Aorta (tissue), 5 donors: Measurements from ENCODE around the gene SHKBP1. TPM values are rescaled to one million over a fixed set of nuclear protein-coding genes. Genes with fewer than 3 reads are reported as not detected.

Experiments
- ATAC-seq: fragments of 200-7000 bp; cut with Tn5 transposase; one replicate; pipeline ENCODE4 v1.9.1; 2022; ENCODE audit warnings: moderate library complexity; ENCODE audit not compliant: low FRiP score
- DNase-seq, 2 donors: peaks; one replicate each; pipeline ENCODE4 v3.0.0-alpha.2; 2020
- H3K27ac ChIP-seq, 2 donors: one replicate each; pipeline ENCODE4 v1.5.1; 2013; ENCODE audit warnings: low read length in 2 of 2, mild to moderate bottlenecking in 2 of 2, moderate library complexity in 2 of 2, control low read depth in 1 of 2, inconsistent platforms in 1 of 2, low read depth in 1 of 2
- H3K27me3 ChIP-seq, 2 donors: one replicate each; pipeline ENCODE4 v1.6.1; 2013; ENCODE audit warnings: control low read depth in 1 of 2, low read length in 1 of 2, mild to moderate bottlenecking in 1 of 2, moderate library complexity in 1 of 2; ENCODE audit not compliant: insufficient read depth in 2 of 2, control insufficient read depth in 1 of 2
- H3K36me3 ChIP-seq, 2 donors: one replicate each; pipeline ENCODE4 v1.6.1; 2013; ENCODE audit warnings: control low read depth in 1 of 2, low read length in 1 of 2, mild to moderate bottlenecking in 1 of 2; ENCODE audit not compliant: insufficient read depth in 2 of 2, control insufficient read depth in 1 of 2
- H3K4me1 ChIP-seq, 2 donors: one replicate each; pipeline ENCODE4 v1.6.1; 2013; ENCODE audit warnings: low read length in 2 of 2, control low read depth in 1 of 2, mild to moderate bottlenecking in 1 of 2, moderate library complexity in 1 of 2; ENCODE audit not compliant: insufficient read depth in 2 of 2, control insufficient read depth in 1 of 2
- H3K4me3 ChIP-seq, 2 donors: one replicate each; pipeline ENCODE4 v1.5.1; 2013; ENCODE audit warnings: low read length in 2 of 2, control low read depth in 1 of 2, mild to moderate bottlenecking in 1 of 2
- H3K9me3 ChIP-seq: one replicate; pipeline ENCODE4 v1.6.1; 2013; ENCODE audit warnings: mild to moderate bottlenecking, low read length; ENCODE audit not compliant: control insufficient read depth
- WGBS, 2 donors: extraction: QIAGEN DNeasy Blood & Tissue Kit; methylation state at CpG; one replicate each; pipeline ENCODE4 v1.1.7; 2013; 5-methylcytosine and 5-hydroxymethylcytosine counted together
- intact Hi-C, 2 donors: fragments of 100-400 bp; cut with DNase I; formaldehyde crosslinking; loops; one replicate each; pipeline versions ENCODE4 v1.14.2 to v1.15.0; 2022
- long read RNA-seq, 2 donors: library from polyadenylated mRNA; unstranded; transcript quantifications; one replicate each; pipeline ENCODE4 v2.0.0, GENCODE V29; 2020 to 2021
- polyA plus RNA-seq, 2 donors: library from polyadenylated mRNA; stranded (reverse); fragments of 200-250 nt; gene quantifications; one replicate each; pipeline ENCODE4 v1.2.3, GENCODE V29; 2013
- total RNA-seq, 2 donors: library from RNA; stranded (reverse); fragmentation: NEBNext Ultra II Directional; extraction: Animal tissue kit (Norgen Biotek cat#: 25700); gene quantifications; one replicate each; pipeline ENCODE4 v1.2.1, GENCODE V29; 2021
- donor health status: healthy with polysubstance abuse.
- donor health status: Bipolar disorder and iron deficiency.
- donor health status: DM: no; HTN: no; CAD: no.
- donor health status: DM: no; HTN: no; CAD: no.
- donor health status: DM: yes; HTN: yes; CAD: no.

Gene SHKBP1
- 10 to 100 TPM; 54.0 to 75.3 TPM for total RNA-seq
- 100 to 1,000 TPM in 1 of 2 donors, 10 to 100 TPM in 1; 29.4 to 150 TPM for polyA plus RNA-seq
- long read RNA-seq, donor 1, transcript SHKBP1-201 (18 exons, 2,363 nt): major isoform, 274 of 373 reads
- long read RNA-seq, donor 1, partial matches to known transcripts: 27 of 373 reads
- long read RNA-seq, donor 1, other reads (novel, unspliced or antisense): 70 of 373 reads
- long read RNA-seq, donor 2, transcript SHKBP1-201 (18 exons, 2,363 nt): major isoform, 40 of 67 reads
- long read RNA-seq, donor 2, partial matches to known transcripts: 9 of 67 reads
- long read RNA-seq, donor 2, other reads (novel, unspliced or antisense): 18 of 67 reads

DNA sequence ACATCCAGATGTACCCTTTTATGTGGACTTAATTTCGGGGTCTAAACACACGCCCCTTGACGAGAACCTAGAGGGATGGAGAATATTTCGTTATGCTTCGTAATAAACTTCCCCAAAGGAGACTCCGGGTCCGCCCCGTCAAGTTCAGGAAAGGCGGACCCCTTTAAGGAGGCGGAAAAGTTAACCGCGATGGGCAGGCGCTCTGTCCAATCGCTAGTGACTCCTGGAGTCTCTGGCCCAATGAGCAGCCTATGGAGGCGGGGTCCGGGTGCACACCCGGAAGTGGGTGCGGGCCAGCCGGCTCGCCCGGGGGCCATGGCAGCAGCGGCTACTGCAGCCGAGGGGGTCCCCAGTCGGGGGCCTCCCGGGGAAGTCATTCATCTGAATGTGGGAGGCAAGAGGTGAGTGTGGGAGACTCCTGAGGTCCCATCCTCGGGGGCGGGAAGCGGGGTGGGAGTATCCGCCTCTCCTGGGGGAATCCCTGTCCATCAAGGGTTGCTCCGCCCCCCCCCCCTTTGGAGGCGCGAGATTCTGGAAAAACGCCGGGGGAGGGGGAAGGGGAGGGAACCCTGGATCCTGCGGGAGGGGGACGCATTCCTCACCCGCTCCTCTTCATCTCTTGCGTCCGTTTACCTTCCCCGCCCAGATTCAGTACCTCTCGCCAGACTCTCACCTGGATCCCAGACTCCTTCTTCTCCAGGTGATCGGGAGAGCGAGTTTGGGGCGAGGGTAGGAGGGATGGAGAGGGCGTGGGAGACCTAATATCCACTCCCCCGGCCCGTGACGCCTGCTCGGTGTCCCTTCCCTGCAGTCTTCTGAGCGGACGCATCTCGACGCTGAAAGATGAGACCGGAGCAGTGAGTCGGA is at the start of gene SHKBP1:
TSS of gene SHKBP1 (plus strand) at position 289 of the 867 bp plus-strand sequence. CDS start at position 316, 27 bp downstream.
- H3K4me1 ChIP-seq: no peaks in the 10 kb centered on the region
- no peak within 1 kb of the TSS for H3K27ac ChIP-seq
- H3K9me3 ChIP-seq: no peaks in the 10 kb centered on the region
- intact Hi-C loops: loop anchor here in 1 of 2 donors (5.0 kb wide), 2 partner anchors 35 to 50 kb away; no protein-coding TSS in a partner anchor
- peak within 1 kb of the TSS; percentile 65 to 93 for H3K4me3 ChIP-seq
- WGBS, 2 donors: 1 to 2% methylated on average over 44 to 53 of the region's 55 CpGs
- H3K27me3 ChIP-seq: no peaks in the 10 kb centered on the region
- DNase-seq: peak; percentile 97 to 98
- peak; percentile 95 for ATAC-seq
- peaks cover 0 to 3% of the 10 kb centered on the region in 2 donors for H3K36me3 ChIP-seq

GRCh38 chr19:40528078-40528477 is 48.6 kb upstream of the SHKBP1 start:
- H3K4me1 ChIP-seq: no peaks in the 10 kb centered on the region
- no peak overlapping the region for H3K27ac ChIP-seq
- no peak for DNase-seq
- 61 to 64% methylated on average over 6 of the region's 6 CpGs for WGBS, 2 donors
- H3K9me3 ChIP-seq: no peaks in the 10 kb centered on the region
- H3K4me3 ChIP-seq: no peak overlapping the region
- no peaks in the 10 kb centered on the region for H3K27me3 ChIP-seq
- no peaks in the 10 kb centered on the region for H3K36me3 ChIP-seq
- intact Hi-C loops: loop anchor here (2.0 to 10.0 kb wide), 4 partner anchors 49 to 107 kb away; partner anchors contain the start of gene SHKBP1 (in 1 of the 2)
- no peak for ATAC-seq

DNA sequence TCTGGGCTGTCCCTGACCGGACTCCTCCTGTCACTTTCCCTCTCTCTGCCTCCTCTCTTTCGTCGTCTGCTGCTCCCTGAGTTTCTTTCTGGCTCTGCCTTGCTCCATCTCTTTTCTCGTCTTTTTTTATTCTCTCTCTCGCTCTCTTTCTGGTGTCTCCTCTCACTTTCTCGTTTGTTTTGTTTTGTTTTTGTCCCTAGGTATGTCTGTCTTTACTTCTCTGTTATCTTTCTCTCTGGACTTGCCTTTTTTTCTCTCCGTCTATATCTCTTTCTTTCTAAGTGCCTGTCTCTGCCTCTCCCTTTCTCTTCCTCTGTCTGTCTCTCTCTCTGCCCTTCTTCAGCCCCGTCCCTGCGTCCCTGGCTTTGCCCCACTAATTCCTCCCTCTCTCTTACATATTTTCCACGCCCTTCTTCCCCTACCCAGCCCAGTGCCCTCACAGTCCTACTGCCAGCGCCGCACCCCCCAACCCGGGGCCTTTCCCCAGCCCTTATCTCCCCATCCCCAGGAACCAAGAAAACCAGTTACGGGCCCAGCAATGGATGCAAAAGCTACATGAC is 48.1 kb upstream of the SHKBP1 start:
- Histone ChIP-seq H3K4me1 (no peaks in the 10 kb centered on the region), H3K9me3 (no peaks in the 10 kb centered on the region), H3K36me3 (no peaks in the 10 kb centered on the region), H3K27me3 (no peaks in the 10 kb centered on the region), H3K27ac (no peak overlapping the region), H3K4me3 (no peak overlapping the region)
- intact Hi-C loops: loop anchor here (2.0 to 10.0 kb wide), 4 partner anchors 49 to 106 kb away; partner anchors contain the start of gene SHKBP1 (in 1 of the 2)
- no peak for DNase-seq
- 68 to 69% methylated on average over 14 of the region's 14 CpGs for WGBS, 2 donors
- ATAC-seq: no peak

- peaks cover 1% of the 10 kb centered on the region for H3K9me3 ChIP-seq
- peak overlapping the region; percentile 37 to 42 for H3K4me3 ChIP-seq
- 3% methylated on average over 50 to 54 of the region's 54 CpGs for WGBS, 2 donors
- DNase-seq (peak; percentile 88 to 96), ATAC-seq (peak; percentile 95)
- no peaks in the 10 kb centered on the region for H3K4me1 ChIP-seq
- intact Hi-C loops: loop anchor here (2.0 to 10.0 kb wide), 4 partner anchors 48 to 105 kb away; partner anchors contain the start of gene SHKBP1 (in 1 of the 2)
- no peaks in the 10 kb centered on the region for H3K27me3 ChIP-seq
- H3K27ac ChIP-seq: no peak overlapping the region
- H3K36me3 ChIP-seq: no peaks in the 10 kb centered on the region
Measured at GRCh38 chr19:40529093-40529954, 47.3 kb upstream of the SHKBP1 start.

DNA sequence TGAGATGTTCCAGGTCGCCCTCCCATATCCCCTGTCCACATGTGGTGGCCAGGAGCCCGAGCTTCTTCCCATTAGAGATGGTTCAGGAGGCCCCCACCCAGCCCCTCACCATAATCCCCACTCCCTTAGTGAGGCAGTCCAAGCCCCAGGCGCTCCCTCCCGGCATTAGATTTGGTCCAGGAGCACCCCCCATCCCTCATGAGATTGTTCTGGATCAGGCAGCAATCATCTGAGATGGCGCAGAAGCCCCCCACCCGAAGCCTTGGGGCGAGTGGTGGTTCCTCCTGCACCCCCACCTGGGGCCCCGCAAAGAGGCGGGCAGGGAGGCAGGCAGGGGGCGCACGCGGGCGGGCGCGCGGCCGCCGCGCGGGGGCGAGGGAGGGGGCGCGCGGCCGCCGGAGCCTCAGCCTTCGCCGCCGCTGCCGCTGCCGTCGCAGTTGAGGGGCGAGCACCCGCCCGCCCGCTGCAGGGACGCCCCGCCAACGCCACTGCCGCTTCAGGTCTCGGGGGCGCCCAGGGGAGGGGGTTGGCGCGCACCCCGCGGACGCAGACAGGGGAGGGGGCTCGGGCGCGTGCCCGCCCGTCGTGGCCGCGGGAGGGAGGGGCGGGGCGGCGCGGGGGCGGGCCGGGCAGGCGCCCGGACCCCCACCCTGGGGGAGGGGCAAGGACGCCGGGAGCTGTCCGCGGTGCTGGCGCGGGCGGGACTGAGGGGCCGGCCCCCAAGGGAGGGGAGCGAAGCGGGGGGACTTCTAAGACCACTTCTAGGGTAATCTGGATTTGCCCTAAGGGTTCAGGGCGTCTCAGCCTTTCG is 46.4 kb upstream of the SHKBP1 start:
- ATAC-seq: no peak

DNA sequence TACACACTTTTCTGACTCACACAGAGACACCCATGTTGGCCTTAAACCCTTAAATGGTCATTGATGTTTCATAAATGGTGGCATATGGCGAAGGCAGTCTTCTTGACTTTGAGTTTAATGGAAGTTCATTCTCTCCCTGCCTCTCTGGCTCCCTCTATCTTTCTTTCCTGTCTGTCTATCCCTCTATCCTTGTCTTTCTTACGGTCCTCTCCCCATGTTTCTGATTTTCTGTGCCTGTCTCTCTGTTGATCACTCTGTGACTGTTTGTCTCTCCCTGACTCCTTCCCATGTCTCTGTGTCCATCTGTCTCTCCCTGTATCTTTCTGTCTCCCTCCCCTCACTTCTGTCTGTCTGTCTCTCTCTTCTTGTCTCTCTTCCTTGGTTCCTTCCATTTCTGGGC is 43.2 kb upstream of the SHKBP1 start:
- Histone ChIP-seq H3K4me3 (no peak overlapping the region), H3K4me1 (no peaks in the 10 kb centered on the region), H3K27me3 (no peaks in the 10 kb centered on the region), H3K27ac (no peak overlapping the region), H3K36me3 (no peaks in the 10 kb centered on the region), H3K9me3 (peaks cover 1% of the 10 kb centered on the region)
- intact Hi-C loops: loop anchor here in 1 of 2 donors (5.0 kb wide), 1 partner anchor 104 kb away; no protein-coding TSS in a partner anchor
- DNase-seq (no peak), ATAC-seq (no peak)
- 93 to 95% methylated on average over 2 of the region's 2 CpGs for WGBS, 2 donors

More for the DNA sequence above, 46.4 kb upstream of the SHKBP1 start:
- intact Hi-C loops: loop anchor here in 1 of 2 donors (5.0 kb wide), 1 partner anchor 107 kb away; no protein-coding TSS in a partner anchor
- peaks cover 1% of the 10 kb centered on the region for H3K9me3 ChIP-seq
- DNase-seq: no peak
- peak overlapping the region in 1 of 2 donors; percentile 3 for H3K4me3 ChIP-seq
- no peaks in the 10 kb centered on the region for H3K27me3 ChIP-seq
- 3 to 4% methylated on average over 26 to 75 of the region's 75 CpGs for WGBS, 2 donors
- no peaks in the 10 kb centered on the region for H3K36me3 ChIP-seq
- no peak overlapping the region for H3K27ac ChIP-seq
- no peaks in the 10 kb centered on the region for H3K4me1 ChIP-seq

- H3K4me1 ChIP-seq: no peaks in the 10 kb centered on the region
- ATAC-seq (no peak), DNase-seq (no peak)
- H3K27ac ChIP-seq: no peak overlapping the region
- intact Hi-C loops: loop anchor here in 1 of 2 donors (5.0 kb wide), 1 partner anchor 103 kb away; no protein-coding TSS in a partner anchor
- H3K4me3 ChIP-seq: no peak overlapping the region
- H3K27me3 ChIP-seq: no peaks in the 10 kb centered on the region
- no peaks in the 10 kb centered on the region for H3K36me3 ChIP-seq
- H3K9me3 ChIP-seq: peaks cover 1% of the 10 kb centered on the region
- 91 to 96% methylated on average over 4 of the region's 4 CpGs for WGBS, 2 donors
Measured at GRCh38 chr19:40534148-40534547, 42.5 kb upstream of the SHKBP1 start.
